Lower leg skin (tissue), 4 donors: ENCODE measurements around the gene SMPD2. TPM values are rescaled to one million over a fixed set of nuclear protein-coding genes. Genes with fewer than 3 reads are reported as not detected.

Experiments used
- DNase-seq, 2 donors: peaks; one replicate each; pipeline ENCODE4 v3.0.0-alpha.2; 2019; ENCODE audit warnings: low spot score in 2 of 2
- H3K4me3 ChIP-seq: fragments of 200-600 bp; sonication (generic); 2 replicates; pipeline ENCODE4 v1.5.1; 2017; ENCODE audit warnings: mild to moderate bottlenecking, low read depth; ENCODE audit not compliant: poor library complexity, severe bottlenecking
- CTCF ChIP-seq, 3 donors: fragments of 450-650 bp; IDR thresholded peaks; one replicate each; pipeline ENCODE4 v1.5.1; 2016; ENCODE audit warnings: antibody characterized with exemption in 3 of 3, mild to moderate bottlenecking in 3 of 3, moderate library complexity in 2 of 3
- POLR2A ChIP-seq, 2 donors: fragments of 450-650 bp; IDR thresholded peaks; one replicate each; pipeline ENCODE4 v1.6.1; 2016 to 2017; ENCODE audit warnings: antibody characterized with exemption in 2 of 2, mild to moderate bottlenecking in 1 of 2, moderate library complexity in 1 of 2
- WGBS, 2 donors: methylation state at CpG; one replicate each; pipeline ENCODE4 v1.1.5; 2018; 5-methylcytosine and 5-hydroxymethylcytosine counted together
- intact Hi-C: fragments of 100-400 bp; cut with DNase I; formaldehyde crosslinking; loops from one replicate; pipeline ENCODE4 v1.15.0; 2023; ENCODE audit warnings: low total_unique reads
- total RNA-seq, 4 donors: library from RNA; depleted of rRNA; stranded (reverse); fragments of >200 nt; gene quantifications; one replicate each; pipeline ENCODE4 v1.1.0, GENCODE V29; 2016

The SMPD2 gene
- total RNA-seq, 4 donors from 2014 or later: 17.4 to 24.9 (median 20.8) TPM

- WGBS, 2 donors: 92 to 94% methylated on average over 6 of the region's 6 CpGs
- DNase-seq: no peak
- no peak overlapping the region for H3K4me3 ChIP-seq
- TF ChIP-seq CTCF (IDR thresholded peaks at IDR 0.05) (no peak), POLR2A (IDR thresholded peaks at IDR 0.05) (no peak)
- intact Hi-C loops: no loop called here
Observed at GRCh38 chr6:109442393-109442924, 1.9 kb downstream of the SMPD2 start.

- 91 to 92% methylated on average over 10 of the region's 10 CpGs for WGBS, 2 donors
- intact Hi-C loops: no loop called here
- TF ChIP-seq CTCF (IDR thresholded peaks at IDR 0.05) (no peak), POLR2A (IDR thresholded peaks at IDR 0.05) (no peak)
- no peak overlapping the region for H3K4me3 ChIP-seq
- peak in 1 of 2 donors; percentile 14 for DNase-seq
Observed at GRCh38 chr6:109443425-109443950, 3.0 kb downstream of the SMPD2 start.

- no peak for TF ChIP-seq CTCF (IDR thresholded peaks at IDR 0.05)
- TF ChIP-seq POLR2A (IDR thresholded peaks at IDR 0.05): no peak
- intact Hi-C loops: no loop called here
- DNase-seq: no peak
- WGBS, 2 donors: 91% methylated on average over 9 of the region's 9 CpGs
- no peak overlapping the region for H3K4me3 ChIP-seq
Observed at GRCh38 chr6:109445382-109445781, 4.9 kb downstream of the SMPD2 start.

GRCh38 chr6:109446072-109446471 lies 5.5 kb downstream of the SMPD2 start:
- TF ChIP-seq POLR2A (IDR thresholded peaks at IDR 0.05) (no peak), CTCF (IDR thresholded peaks at IDR 0.05) (no peak)
- intact Hi-C loops: no loop called here
- 82 to 93% methylated on average over 15 of the region's 15 CpGs for WGBS, 2 donors
- DNase-seq: no peak
- H3K4me3 ChIP-seq: no peak overlapping the region

- intact Hi-C loops: no loop called here
- no peak for DNase-seq
- no peak overlapping the region for H3K4me3 ChIP-seq
- 85 to 88% methylated on average over 8 of the region's 8 CpGs for WGBS, 2 donors
- TF ChIP-seq CTCF (IDR thresholded peaks at IDR 0.05): no peak
- no peak for TF ChIP-seq POLR2A (IDR thresholded peaks at IDR 0.05)
Observed at GRCh38 chr6:109446541-109446940, 6.0 kb downstream of the SMPD2 start.

- DNase-seq: peak in 1 of 2 donors; percentile 10
- WGBS, 2 donors: 81 to 88% methylated on average over 9 to 10 of the region's 10 CpGs
- intact Hi-C loops: no loop called here
- TF ChIP-seq POLR2A (IDR thresholded peaks at IDR 0.05): no peak
- no peak for TF ChIP-seq CTCF (IDR thresholded peaks at IDR 0.05)
- H3K4me3 ChIP-seq: no peak overlapping the region
Observed at GRCh38 chr6:109447087-109447486, 6.6 kb downstream of the SMPD2 start.
